HG03342 (cell line): Measurements from ENCODE around the gene C13orf42.
"Not testable (repeated sequence)": the region's sequence is repeated elsewhere in the genome, so short reads cannot be mapped to it uniquely, and the experiment has no call there.

ENCODE experiments used
- ATAC-seq: cut with Tn5 transposase; IDR thresholded peaks from one replicate; pipeline ENCODE4 v1.9.1; 2021; ENCODE audit warnings: mild to moderate bottlenecking, moderate library complexity; ENCODE audit not compliant: unreplicated experiment

C13orf42 gene

DNA sequence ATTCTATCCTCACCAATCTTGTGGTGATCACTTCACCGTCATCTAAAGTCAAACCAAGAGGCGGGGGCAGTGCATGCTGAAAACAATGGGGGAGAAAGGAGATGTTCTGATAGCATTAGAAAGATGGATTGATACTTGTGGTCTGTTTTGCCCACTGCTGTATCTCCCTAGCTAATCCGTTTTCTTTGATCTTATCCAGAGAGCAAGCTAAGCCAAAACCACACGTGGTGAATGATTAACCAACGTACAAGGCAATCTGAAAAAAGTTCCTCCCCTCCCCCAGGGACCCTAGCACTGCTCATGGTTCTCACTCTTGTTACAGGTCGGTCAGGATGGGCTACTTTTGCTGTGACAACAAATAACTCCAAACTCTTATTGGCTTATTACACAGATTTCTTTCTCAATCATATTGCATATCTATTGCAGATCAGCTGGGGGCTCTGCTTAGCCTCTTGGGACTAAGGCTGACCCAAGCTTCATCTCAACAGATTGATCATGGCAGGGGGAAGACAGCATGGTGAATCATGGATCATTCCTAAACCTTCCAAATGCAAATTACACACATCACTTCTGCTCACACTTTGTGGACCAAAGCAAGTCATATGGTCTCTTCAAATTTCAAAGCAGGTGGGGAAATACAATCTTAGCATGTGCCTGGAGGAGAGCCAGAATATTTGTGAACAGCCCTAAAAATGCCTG lies 11.9 kb upstream of the C13orf42 start:
- no peak for ATAC-seq

DNA sequence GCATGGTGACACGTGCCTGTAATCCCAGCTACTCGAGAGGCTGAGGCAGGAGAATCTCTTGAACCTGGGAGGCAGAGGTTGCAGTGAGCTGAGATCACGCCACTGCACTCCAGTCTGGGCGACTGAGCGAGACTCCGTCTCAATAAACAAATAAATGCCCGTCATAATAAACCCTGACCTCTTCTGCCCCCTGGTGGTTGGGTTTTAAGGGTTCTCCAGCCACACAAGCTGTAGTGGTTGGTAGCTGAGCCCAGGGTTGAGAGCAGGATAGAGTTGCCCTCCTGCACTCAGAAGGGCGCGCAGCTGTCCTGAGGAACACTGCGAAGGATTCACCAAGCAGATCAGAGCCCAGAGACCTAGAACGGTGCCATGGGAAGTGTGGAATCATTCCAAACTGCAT lies 9.8 kb upstream of the C13orf42 start:
- ATAC-seq = not testable (repeated sequence)

- no peak for ATAC-seq
Observed at GRCh38 chr13:51118809-51119431, 7.8 kb upstream of the C13orf42 start.

- no peak for ATAC-seq
Observed at GRCh38 chr13:51113969-51114368, 2.9 kb upstream of the C13orf42 start.

- no peak for ATAC-seq
Observed at GRCh38 chr13:51113186-51113881, 2.3 kb upstream of the C13orf42 start.

GRCh38 chr13:51112771-51113170 lies 1.7 kb upstream of the C13orf42 start:
- ATAC-seq = no peak

DNA sequence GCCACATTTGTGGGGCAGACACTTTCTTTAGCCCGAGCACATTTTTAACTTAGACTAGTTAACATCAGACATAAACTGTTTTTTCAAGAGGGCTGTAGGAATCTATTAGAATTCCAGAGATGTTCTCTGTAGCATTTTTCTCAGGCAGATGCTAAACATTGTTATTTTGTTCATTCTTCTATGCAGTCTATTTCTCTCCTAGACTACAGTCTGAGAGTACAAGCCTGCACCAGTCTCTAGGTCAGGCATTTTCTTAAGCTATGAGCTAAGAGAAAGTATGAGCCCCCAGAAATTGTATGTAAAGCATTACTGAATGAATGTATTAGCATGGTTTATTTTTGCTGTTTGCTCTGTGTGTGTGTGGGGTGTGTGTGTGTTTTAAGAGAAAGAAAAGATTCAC lies 923 bp upstream of the C13orf42 start:
- no peak for ATAC-seq

GRCh38 chr13:51107996-51108395 lies 3.1 kb downstream of the C13orf42 start:
- ATAC-seq = no peak

- ATAC-seq = no peak
Observed at GRCh38 chr13:51105046-51105445, 6.0 kb downstream of the C13orf42 start.

DNA sequence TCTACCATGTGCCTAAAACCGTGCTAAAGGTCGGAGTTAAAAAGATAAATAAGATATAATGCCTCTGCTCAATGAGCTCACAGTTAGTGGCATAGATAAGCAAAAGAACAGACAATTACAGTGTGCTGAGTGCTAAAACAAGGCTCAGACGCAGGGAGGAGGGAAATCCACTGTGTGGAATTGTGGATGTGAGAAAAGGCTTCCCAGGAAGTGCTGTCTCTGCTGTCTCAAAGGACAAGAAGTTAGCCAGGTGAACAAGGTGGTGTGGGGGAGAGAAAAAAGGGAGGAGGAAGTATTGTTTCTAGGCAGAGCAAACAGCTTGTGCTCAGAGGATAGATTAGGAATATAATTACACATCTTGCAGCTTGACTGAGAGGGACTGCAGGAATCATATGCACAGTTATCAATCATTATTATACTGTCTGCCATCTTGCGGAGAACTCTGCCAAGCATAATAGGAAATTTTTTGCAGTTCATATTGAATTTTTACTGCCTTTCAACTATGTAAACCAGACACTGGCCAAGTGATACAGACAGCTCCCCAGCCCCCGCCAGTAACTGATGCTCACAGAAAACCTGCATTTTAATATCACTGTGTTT lies 9.3 kb downstream of the C13orf42 start:
- ATAC-seq = no peak

- no peak for ATAC-seq
Observed at GRCh38 chr13:51097353-51098043, 13.6 kb downstream of the C13orf42 start.

GRCh38 chr13:51096131-51096530 lies 14.9 kb downstream of the C13orf42 start:
- ATAC-seq = no peak

DNA sequence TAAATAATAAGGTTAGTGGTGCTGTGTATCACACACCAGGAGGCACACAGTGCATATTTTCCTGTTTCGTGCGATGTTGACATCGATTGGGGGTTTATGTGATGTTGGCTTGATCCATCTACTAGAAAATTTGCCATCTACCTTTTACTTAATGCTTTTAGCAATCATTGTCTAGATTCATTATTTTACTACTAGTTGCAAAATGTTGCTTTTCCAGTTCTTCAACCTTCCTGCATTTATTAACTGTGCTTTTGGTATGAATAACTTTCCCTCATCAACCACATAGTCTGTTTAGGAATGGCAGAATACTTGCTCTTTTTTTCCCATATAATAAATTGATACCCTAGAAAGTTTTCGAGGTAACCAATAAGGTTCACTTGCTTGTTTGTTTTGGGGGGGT lies 17.5 kb downstream of the C13orf42 start:
- no peak for ATAC-seq

GRCh38 chr13:51091839-51092238 lies 19.2 kb downstream of the C13orf42 start:
- no peak for ATAC-seq

DNA sequence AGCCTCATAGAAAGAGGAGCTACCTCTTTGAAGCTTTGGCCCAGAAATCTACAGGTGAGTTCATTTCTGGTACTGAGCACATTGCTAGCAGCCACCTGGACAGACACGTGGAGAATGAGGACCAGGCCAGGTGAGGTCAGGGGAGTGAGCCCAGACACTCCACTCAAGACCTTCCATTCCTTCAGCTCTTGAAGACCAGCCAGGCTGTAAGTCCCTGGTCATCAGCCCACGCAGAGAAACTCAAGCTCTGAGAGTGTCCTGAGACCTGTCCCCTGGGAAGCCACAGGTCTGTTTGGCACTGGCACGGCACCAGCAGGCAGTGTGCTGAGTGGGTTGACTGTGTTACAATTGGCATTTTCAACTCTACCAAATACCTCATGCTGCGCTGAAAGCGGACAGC lies 27.4 kb downstream of the C13orf42 start:
- no peak for ATAC-seq

DNA sequence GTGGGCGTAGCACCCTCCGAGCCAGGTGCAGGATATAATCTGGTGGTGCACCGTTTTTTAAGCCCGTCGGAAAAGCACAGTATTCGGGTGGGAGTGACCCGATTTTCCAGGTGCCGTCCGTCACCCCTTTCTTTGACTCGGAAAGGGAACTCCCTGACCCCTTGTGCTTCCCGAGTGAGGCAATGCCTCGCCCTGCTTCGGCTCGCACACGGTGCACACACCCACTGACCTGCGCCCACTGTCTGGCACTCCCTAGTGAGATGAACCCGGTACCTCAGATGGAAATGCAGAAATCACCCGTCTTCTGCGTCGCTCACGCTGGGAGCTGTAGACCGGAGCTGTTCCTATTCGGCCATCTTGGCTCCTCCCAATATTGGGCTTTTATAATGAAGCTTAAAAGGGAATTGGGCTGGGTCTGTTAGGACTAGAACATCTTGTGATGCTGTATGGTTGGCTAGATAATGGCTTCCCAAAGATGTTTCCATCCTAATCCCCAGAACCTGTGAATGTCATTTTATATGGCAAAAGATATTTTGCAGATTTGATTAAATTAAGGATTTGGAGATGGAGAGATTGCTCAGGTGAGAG lies 30.5 kb downstream of the C13orf42 start:
- ATAC-seq = not testable (repeated sequence)

DNA sequence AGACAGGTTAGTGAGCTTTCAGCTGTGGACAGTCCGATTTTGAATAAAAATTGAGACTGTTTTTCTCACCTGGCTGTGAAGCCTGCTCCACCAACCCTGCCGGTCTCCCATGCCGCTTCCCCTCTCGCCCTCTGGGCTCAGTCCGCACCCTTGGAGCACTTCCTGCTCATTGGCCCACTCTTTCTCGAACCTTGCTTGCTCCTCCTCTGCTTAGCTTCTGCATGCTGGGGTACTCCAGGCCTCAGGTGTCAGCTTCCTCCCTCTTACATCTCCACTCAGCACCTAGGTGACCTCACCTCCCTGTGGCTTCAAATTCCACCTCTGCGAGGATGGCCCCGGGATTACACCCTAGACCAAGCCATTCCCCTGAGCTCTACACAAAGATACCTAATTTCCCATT lies 39.6 kb downstream of the C13orf42 start:
- ATAC-seq = no peak

- peak; percentile 82 for ATAC-seq
Observed at GRCh38 chr13:51070005-51070649, 40.9 kb downstream of the C13orf42 start.

GRCh38 chr13:51068501-51068900 lies 42.6 kb downstream of the C13orf42 start:
- ATAC-seq = no peak

GRCh38 chr13:51067706-51068105 lies 43.4 kb downstream of the C13orf42 start:
- no peak for ATAC-seq
